SK-N-SH (cell line): ENCODE results near the gene FAM47C. TPM values are rescaled to one million over a fixed set of nuclear protein-coding genes. Genes with fewer than 3 reads are reported as not detected.
"Not testable (repeated sequence)": the region's sequence is repeated elsewhere in the genome, so short reads cannot be mapped to it uniquely, and the experiment has no call there.

Source experiments
- CTCF ChIA-PET: fragments of 300-600, 350-600 bp; formaldehyde crosslinking; extraction: SDS; loops from one replicate; lab custom pipeline; 2021; lab: Yijun Ruan, JAX
- POLR2A ChIA-PET: fragments of 350-600 bp; sonication (Branson Sonifier 250); formaldehyde crosslinking; extraction: SDS; loops from one replicate; lab custom pipeline; 2020; ENCODE audit warnings: antibody characterized with exemption, inconsistent platforms; lab: Yijun Ruan, JAX
- DNase-seq: peaks from one replicate; pipeline ENCODE4 v3.0.0; 2012
- H2AFZ ChIP-seq: fragments of 200-600 bp; sonication (generic); 2 replicates; pipeline ENCODE4 v1.8.1; 2016; ENCODE audit warnings: antibody characterized with exemption, mild to moderate bottlenecking, low read depth
- H3F3A ChIP-seq: fragments of 200-600 bp; sonication (generic); replicated peaks from 2 replicates; pipeline ENCODE3; 2016; ENCODE audit warnings: antibody characterized with exemption, mild to moderate bottlenecking; ENCODE audit not compliant: insufficient read depth
- H3K27ac ChIP-seq, 2 experiments: fragments of 200-500 bp in 1 of 2; fragments of 200-600 bp in 1 of 2; sonication (Bioruptor generic) in 1 of 2; sonication (generic), shearing (Covaris generic) in 1 of 2; 2 replicates each; pipeline versions ENCODE4 v1.5.1 to v1.6.1; 2014 to 2016; ENCODE audit warnings: low read depth in 2 of 2, inconsistent platforms in 1 of 2, low read length in 1 of 2, mild to moderate bottlenecking in 1 of 2, mixed read lengths in 1 of 2
- H3K27me3 ChIP-seq: fragments of 200-600 bp; sonication (generic), shearing (Covaris generic); 2 replicates; pipeline ENCODE4 v1.6.1; 2016; ENCODE audit warnings: mixed run types; ENCODE audit not compliant: insufficient read depth
- H3K36me3 ChIP-seq, 2 experiments: fragments of 200-500 bp in 1 of 2; fragments of 200-600 bp in 1 of 2; sonication (Bioruptor generic) in 1 of 2; sonication (generic) in 1 of 2; replicated peaks in 1 of 2; 2 replicates each; pipeline versions ENCODE3 to v1.5.1; 2014 to 2016; ENCODE audit warnings: low read length in 1 of 2, mild to moderate bottlenecking in 1 of 2; ENCODE audit not compliant: insufficient read depth in 2 of 2, control insufficient read depth in 1 of 2
- H3K4me1 ChIP-seq, 2 experiments: fragments of 200-500 bp in 1 of 2; fragments of 200-600 bp in 1 of 2; sonication (Bioruptor generic) in 1 of 2; sonication (generic), shearing (Covaris generic) in 1 of 2; 2 replicates each; pipeline versions ENCODE4 v1.5.1 to v1.6.1; 2014 to 2016; ENCODE audit warnings: low read depth in 1 of 2, low read length in 1 of 2, mixed run types in 1 of 2; ENCODE audit not compliant: insufficient read depth in 2 of 2, control insufficient read depth in 1 of 2
- H3K4me2 ChIP-seq: fragments of 200-600 bp; sonication (generic), shearing (Covaris generic); 2 replicates; pipeline ENCODE4 v1.6.1; 2017; ENCODE audit warnings: mixed run types
- H3K4me3 ChIP-seq, 2 experiments: fragments of 200-500 bp in 1 of 2; fragments of 200-600 bp in 1 of 2; sonication (Bioruptor generic) in 1 of 2; sonication (generic), shearing (Covaris generic) in 1 of 2; 2 replicates each; pipeline versions ENCODE4 v1.5.1 to v1.8.1; 2014 to 2016; ENCODE audit warnings: low read depth in 2 of 2, inconsistent platforms in 1 of 2, low read length in 1 of 2, mild to moderate bottlenecking in 1 of 2, mixed read lengths in 1 of 2, moderate library complexity in 1 of 2
- H3K79me2 ChIP-seq: fragments of 200-600 bp; sonication (generic); 2 replicates; pipeline ENCODE4 v1.8.1; 2017; ENCODE audit warnings: mild to moderate bottlenecking; ENCODE audit not compliant: insufficient read depth
- H3K9ac ChIP-seq: fragments of 200-600 bp; sonication (generic); 2 replicates; pipeline ENCODE4 v1.6.1; 2017; ENCODE audit warnings: mixed run types
- H3K9me2 ChIP-seq: fragments of 200-600 bp; sonication (generic); 2 replicates; pipeline ENCODE4 v1.6.1; 2017; ENCODE audit warnings: mixed run types
- H3K9me3 ChIP-seq: fragments of 200-600 bp; sonication (generic); 2 replicates; pipeline ENCODE4 v1.6.1; 2017; ENCODE audit warnings: mixed run types, mild to moderate bottlenecking, moderate library complexity
- H4K20me1 ChIP-seq: fragments of 200-600 bp; sonication (generic); 2 replicates; pipeline ENCODE4 v1.6.1; 2017; ENCODE audit warnings: mild to moderate bottlenecking, mixed run types; ENCODE audit not compliant: insufficient read depth
- CTCF ChIP-seq: fragments of 200-600 bp; sonication (generic); IDR thresholded peaks from 2 replicates; pipeline ENCODE4 v1.6.1; 2017; ENCODE audit warnings: antibody characterized with exemption, mild to moderate bottlenecking, moderate library complexity
- EP300 ChIP-seq, 2 experiments: IDR thresholded peaks; 2 replicates each; pipeline versions ENCODE4 v1.4.0 to v1.6.1; 2012; ENCODE audit warnings: borderline replicate concordance in 1 of 2, low read depth in 1 of 2, low read length in 1 of 2
- FOXM1 ChIP-seq: IDR thresholded peaks from 2 replicates; pipeline ENCODE4 v1.4.0; 2012; ENCODE audit warnings: low read depth, mild to moderate bottlenecking
- GABPA ChIP-seq: IDR thresholded peaks from 2 replicates; pipeline ENCODE4 v1.4.0; 2012; ENCODE audit warnings: low read depth, mild to moderate bottlenecking
- IRF3 ChIP-seq: fragments of 150-350 bp; IDR thresholded peaks from 2 replicates; pipeline ENCODE4 v1.6.1; 2016; ENCODE audit warnings: mild to moderate bottlenecking, low read depth, low read length
- MXI1 ChIP-seq: IDR thresholded peaks from 2 replicates; pipeline ENCODE4 v1.6.1; 2012; ENCODE audit warnings: mild to moderate bottlenecking, low read depth, low read length, improper control_type of control experiment
- NRF1 ChIP-seq: IDR thresholded peaks from 2 replicates; pipeline ENCODE4 v1.6.1; 2012; ENCODE audit warnings: low read depth, mild to moderate bottlenecking, low read length
- RXRA ChIP-seq: IDR thresholded peaks from 2 replicates; pipeline ENCODE4 v1.4.0; 2012; ENCODE audit warnings: low read depth, mild to moderate bottlenecking, borderline replicate concordance
- SIN3A ChIP-seq: IDR thresholded peaks from 2 replicates; pipeline ENCODE4 v1.6.1; 2012; ENCODE audit warnings: low read depth, mild to moderate bottlenecking, low read length, moderate library complexity, borderline replicate concordance
- TAF1 ChIP-seq: IDR thresholded peaks from 2 replicates; pipeline ENCODE4 v1.6.1; 2012; ENCODE audit warnings: low read depth, mild to moderate bottlenecking, low read length, moderate library complexity, borderline replicate concordance
- TCF12 ChIP-seq: IDR thresholded peaks from 2 replicates; pipeline ENCODE4 v1.4.0; 2012
- TEAD4 ChIP-seq: IDR thresholded peaks from 2 replicates; pipeline ENCODE4 v1.4.0; 2012; ENCODE audit warnings: mild to moderate bottlenecking, borderline replicate concordance; ENCODE audit not compliant: insufficient read depth
- ZBTB33 ChIP-seq: IDR thresholded peaks from 2 replicates; pipeline ENCODE4 v1.4.0; 2012; ENCODE audit warnings: low read depth, borderline replicate concordance
- WGBS: methylation state at CpG from one replicate; pipeline ENCODE4 v1.1.6; 2017; ENCODE audit warnings: low lambda C conversion rate; 5-methylcytosine and 5-hydroxymethylcytosine counted together
- polyA plus RNA-seq, 3 experiments: library from polyadenylated mRNA; depleted of rRNA; stranded (reverse); fragments of >200 nt; gene quantifications; 2 replicates each; pipeline ENCODE4 v1.2.3, GENCODE V29; 2012
- TF ChIP-seq, protein P1 (sequence below): IDR thresholded peaks from 2 replicates; pipeline ENCODE4 v1.6.1; 2012; ENCODE audit warnings: mild to moderate bottlenecking, low read depth, low read length, moderate library complexity
- TF ChIP-seq, protein P2 (sequence below): IDR thresholded peaks from 2 replicates; pipeline ENCODE4 v1.4.0; 2012; ENCODE audit warnings: low read depth
- TF ChIP-seq, protein P3 (sequence below): IDR thresholded peaks from 2 replicates; pipeline ENCODE4; 2012

The FAM47C gene
- polyA plus RNA-seq, 1 of the 3 experiments (the other 2 are of a cell fraction), result not detected

- H3K27me3 ChIP-seq, result peaks cover 16% of the 10 kb centered on the region; the same call in 1 of the 2 replicates
- H3K79me2 ChIP-seq, H3K9me2 ChIP-seq, POLR2A ChIA-PET, H3K36me3 ChIP-seq, H3K27ac ChIP-seq, CTCF ChIA-PET, H3F3A ChIP-seq, DNase-seq, H3K4me3 ChIP-seq, H4K20me1 ChIP-seq, H2AFZ ChIP-seq, H3K9me3 ChIP-seq, H3K9ac ChIP-seq, H3K4me1 ChIP-seq, H3K4me2 ChIP-seq: not testable (repeated sequence)
- 22% methylated on average over 22 of the region's 89 CpGs for WGBS
- TF ChIP-seq CTCF, result 0 out of 2 replicates have a peak, but pooled peaks have one; percentile 8
Observed at GRCh38 chrX:36985416-36986209, 22.6 kb upstream of the FAM47C start.

GRCh38 chrX:36986231-36986630, 21.9 kb upstream of the FAM47C start:
- Histone ChIP-seq H3K9me3 (no peaks in the 10 kb centered on the region), H3K4me3 (no peak overlapping the region), H3K4me1 (no peaks in the 10 kb centered on the region), H3K79me2 (no peaks in the 10 kb centered on the region), H4K20me1 (no peaks in the 10 kb centered on the region), H3K4me2 (no peak overlapping the region), H3K9ac (no peak overlapping the region), H3K36me3 (no peaks in the 10 kb centered on the region), H2AFZ (no peak overlapping the region), H3K27ac (no peak overlapping the region), H3F3A (no peaks in the 10 kb centered on the region), H3K27me3 (peaks cover 16% of the 10 kb centered on the region; the same call in 1 of the 2 replicates), H3K9me2 (no peaks in the 10 kb centered on the region)
- POLR2A ChIA-PET, result no interaction called here
- CTCF ChIA-PET, result no interaction called here
- no CpG with 5 or more reads among the region's 34 CpGs for WGBS
- peak; percentile 5 for DNase-seq
- TF ChIP-seq NRF1 (no peak), GABPA (no peak), ZBTB33 (no peak), MXI1 (no peak), IRF3 (no peak), EP300 (IDR thresholded peaks at IDR 0.05; ENCODE audit: borderline replicate concordance in 1 of 2, low read depth in 1 of 2, low read length in 1 of 2) (no peak), TCF12 (no peak), SIN3A (no peak), TAF1 (no peak), FOXM1 (no peak), TEAD4 (no peak), RXRA (no peak)
- TF ChIP-seq, protein P1, sequence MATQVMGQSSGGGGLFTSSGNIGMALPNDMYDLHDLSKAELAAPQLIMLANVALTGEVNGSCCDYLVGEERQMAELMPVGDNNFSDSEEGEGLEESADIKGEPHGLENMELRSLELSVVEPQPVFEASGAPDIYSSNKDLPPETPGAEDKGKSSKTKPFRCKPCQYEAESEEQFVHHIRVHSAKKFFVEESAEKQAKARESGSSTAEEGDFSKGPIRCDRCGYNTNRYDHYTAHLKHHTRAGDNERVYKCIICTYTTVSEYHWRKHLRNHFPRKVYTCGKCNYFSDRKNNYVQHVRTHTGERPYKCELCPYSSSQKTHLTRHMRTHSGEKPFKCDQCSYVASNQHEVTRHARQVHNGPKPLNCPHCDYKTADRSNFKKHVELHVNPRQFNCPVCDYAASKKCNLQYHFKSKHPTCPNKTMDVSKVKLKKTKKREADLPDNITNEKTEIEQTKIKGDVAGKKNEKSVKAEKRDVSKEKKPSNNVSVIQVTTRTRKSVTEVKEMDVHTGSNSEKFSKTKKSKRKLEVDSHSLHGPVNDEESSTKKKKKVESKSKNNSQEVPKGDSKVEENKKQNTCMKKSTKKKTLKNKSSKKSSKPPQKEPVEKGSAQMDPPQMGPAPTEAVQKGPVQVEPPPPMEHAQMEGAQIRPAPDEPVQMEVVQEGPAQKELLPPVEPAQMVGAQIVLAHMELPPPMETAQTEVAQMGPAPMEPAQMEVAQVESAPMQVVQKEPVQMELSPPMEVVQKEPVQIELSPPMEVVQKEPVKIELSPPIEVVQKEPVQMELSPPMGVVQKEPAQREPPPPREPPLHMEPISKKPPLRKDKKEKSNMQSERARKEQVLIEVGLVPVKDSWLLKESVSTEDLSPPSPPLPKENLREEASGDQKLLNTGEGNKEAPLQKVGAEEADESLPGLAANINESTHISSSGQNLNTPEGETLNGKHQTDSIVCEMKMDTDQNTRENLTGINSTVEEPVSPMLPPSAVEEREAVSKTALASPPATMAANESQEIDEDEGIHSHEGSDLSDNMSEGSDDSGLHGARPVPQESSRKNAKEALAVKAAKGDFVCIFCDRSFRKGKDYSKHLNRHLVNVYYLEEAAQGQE, result no peak
- TF ChIP-seq, protein P2, sequence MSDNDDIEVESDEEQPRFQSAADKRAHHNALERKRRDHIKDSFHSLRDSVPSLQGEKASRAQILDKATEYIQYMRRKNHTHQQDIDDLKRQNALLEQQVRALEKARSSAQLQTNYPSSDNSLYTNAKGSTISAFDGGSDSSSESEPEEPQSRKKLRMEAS, result no peak
- TF ChIP-seq, protein P3, sequence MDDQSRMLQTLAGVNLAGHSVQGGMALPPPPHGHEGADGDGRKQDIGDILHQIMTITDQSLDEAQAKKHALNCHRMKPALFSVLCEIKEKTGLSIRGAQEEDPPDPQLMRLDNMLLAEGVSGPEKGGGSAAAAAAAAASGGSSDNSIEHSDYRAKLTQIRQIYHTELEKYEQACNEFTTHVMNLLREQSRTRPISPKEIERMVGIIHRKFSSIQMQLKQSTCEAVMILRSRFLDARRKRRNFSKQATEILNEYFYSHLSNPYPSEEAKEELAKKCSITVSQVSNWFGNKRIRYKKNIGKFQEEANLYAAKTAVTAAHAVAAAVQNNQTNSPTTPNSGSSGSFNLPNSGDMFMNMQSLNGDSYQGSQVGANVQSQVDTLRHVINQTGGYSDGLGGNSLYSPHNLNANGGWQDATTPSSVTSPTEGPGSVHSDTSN, result no peak
